Vagina (tissue), 2 donors: ENCODE measurements around the gene TENM4. TPM values are rescaled to one million over a fixed set of nuclear protein-coding genes. Genes with fewer than 3 reads are reported as not detected.

Source experiments
- DNase-seq, 2 donors: peaks; one replicate each; pipeline ENCODE4 v3.0.0-alpha.2; 2017; ENCODE audit errors: extremely low spot score in 2 of 2
- H3K27ac ChIP-seq: fragments of 200-600 bp; sonication (generic); one replicate; pipeline ENCODE4 v1.5.1; 2019
- H3K27me3 ChIP-seq: fragments of 200-600 bp; sonication (generic); one replicate; pipeline ENCODE4 v1.5.1; 2019
- H3K36me3 ChIP-seq, 2 donors: fragments of 200-600 bp; sonication (generic); one replicate each; pipeline ENCODE4 v1.5.1; 2017 to 2019
- H3K4me1 ChIP-seq: fragments of 200-600 bp; sonication (generic); one replicate; pipeline ENCODE4 v1.5.1; 2019
- H3K4me3 ChIP-seq, 2 donors: fragments of 200-600 bp; sonication (generic); 1 replicate in 1 of 2; 2 replicates in 1 of 2; pipeline ENCODE4 v1.5.1; 2016 to 2019
- H3K9me3 ChIP-seq: fragments of 200-600 bp; sonication (generic); one replicate; pipeline ENCODE4 v1.5.1; 2019
- POLR2A ChIP-seq, 2 donors: fragments of 450-650 bp; IDR thresholded peaks; one replicate each; pipeline ENCODE4 v1.6.1; 2017; ENCODE audit warnings: antibody characterized with exemption in 2 of 2, mild to moderate bottlenecking in 2 of 2, moderate library complexity in 2 of 2
- POLR2AphosphoS5 ChIP-seq, 2 donors: sonication (generic); formaldehyde crosslinking; IDR thresholded peaks; one replicate each; pipeline ENCODE4 v1.9.0; 2017; ENCODE audit warnings: antibody characterized with exemption in 2 of 2, mild to moderate bottlenecking in 2 of 2, low read depth in 1 of 2; ENCODE audit not compliant: insufficient read depth in 1 of 2
- intact Hi-C: fragments of 100-400 bp; cut with DNase I; formaldehyde crosslinking; loops from one replicate; pipeline ENCODE4 v1.15.1; 2023
- total RNA-seq: library from RNA; depleted of rRNA; stranded (reverse); fragments of >200 nt; gene quantifications from one replicate; pipeline ENCODE4 v1.2.3, GENCODE V29; 2016
- TF ChIP-seq, protein P1 (sequence below), 3 experiments: fragments of 450-650 bp in 2 of 3; fragments of 200-600 bp in 1 of 3; sonication (generic) in 1 of 3; IDR thresholded peaks; one replicate each; pipeline ENCODE4 v1.5.1; 2017 to 2019; ENCODE audit warnings: antibody characterized with exemption in 3 of 3, mild to moderate bottlenecking in 2 of 3, moderate library complexity in 2 of 3

TENM4 gene
- total RNA-seq, 1 donor from 2014 or later: 12.5 TPM

GRCh38 chr11:78927511-78927910 is 513.3 kb downstream of the TENM4 start:
- Histone ChIP-seq H3K4me1 (no peaks in the 10 kb centered on the region), H3K27me3 (no peaks in the 10 kb centered on the region), H3K9me3 (no peaks in the 10 kb centered on the region), H3K36me3 (no peaks in the 10 kb centered on the region), H3K4me3 (no peak overlapping the region), H3K27ac (no peak overlapping the region)
- DNase-seq: no peak
- intact Hi-C loops: no loop called here
- TF ChIP-seq, protein P1, sequence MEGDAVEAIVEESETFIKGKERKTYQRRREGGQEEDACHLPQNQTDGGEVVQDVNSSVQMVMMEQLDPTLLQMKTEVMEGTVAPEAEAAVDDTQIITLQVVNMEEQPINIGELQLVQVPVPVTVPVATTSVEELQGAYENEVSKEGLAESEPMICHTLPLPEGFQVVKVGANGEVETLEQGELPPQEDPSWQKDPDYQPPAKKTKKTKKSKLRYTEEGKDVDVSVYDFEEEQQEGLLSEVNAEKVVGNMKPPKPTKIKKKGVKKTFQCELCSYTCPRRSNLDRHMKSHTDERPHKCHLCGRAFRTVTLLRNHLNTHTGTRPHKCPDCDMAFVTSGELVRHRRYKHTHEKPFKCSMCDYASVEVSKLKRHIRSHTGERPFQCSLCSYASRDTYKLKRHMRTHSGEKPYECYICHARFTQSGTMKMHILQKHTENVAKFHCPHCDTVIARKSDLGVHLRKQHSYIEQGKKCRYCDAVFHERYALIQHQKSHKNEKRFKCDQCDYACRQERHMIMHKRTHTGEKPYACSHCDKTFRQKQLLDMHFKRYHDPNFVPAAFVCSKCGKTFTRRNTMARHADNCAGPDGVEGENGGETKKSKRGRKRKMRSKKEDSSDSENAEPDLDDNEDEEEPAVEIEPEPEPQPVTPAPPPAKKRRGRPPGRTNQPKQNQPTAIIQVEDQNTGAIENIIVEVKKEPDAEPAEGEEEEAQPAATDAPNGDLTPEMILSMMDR (IDR thresholded peaks at IDR 0.05): no peak
- TF ChIP-seq POLR2AphosphoS5 (IDR thresholded peaks at IDR 0.05; ENCODE audit: insufficient read depth in 1 of 2, low read depth in 1 of 2) (no peak), POLR2A (IDR thresholded peaks at IDR 0.05) (no peak)

DNA sequence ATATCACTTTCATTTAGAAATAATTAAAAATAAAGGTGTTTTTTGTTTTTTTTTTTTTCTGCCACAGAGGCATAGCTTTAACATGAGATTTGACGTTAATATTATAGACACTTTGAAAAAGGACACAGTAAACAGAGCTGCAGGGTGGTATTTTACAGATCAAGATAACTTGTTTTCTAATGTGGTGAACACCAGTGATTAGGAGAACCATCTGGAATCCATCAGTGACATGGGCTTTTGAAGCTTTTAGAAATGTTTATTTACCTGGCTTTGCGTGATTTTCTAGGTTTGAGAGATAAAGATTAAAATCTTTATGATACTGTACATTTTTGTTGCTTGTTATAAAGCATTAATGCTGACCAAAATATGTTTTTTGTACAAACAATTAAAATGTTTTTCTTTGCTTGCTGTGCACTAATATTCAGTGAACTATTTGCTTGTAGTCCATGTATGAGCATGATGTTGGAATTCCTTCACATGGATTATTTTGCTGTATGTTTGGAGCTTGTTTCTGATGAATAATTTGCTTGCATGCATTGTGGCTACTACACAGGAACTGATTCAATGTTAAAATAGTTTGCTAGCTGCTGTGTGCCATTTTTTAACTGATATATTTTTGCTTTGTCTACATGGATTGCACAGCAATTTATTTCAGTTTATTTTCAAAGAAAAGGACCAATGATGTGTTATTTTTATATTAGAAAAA is 514.0 kb downstream of the TENM4 start:
- no peaks in the 10 kb centered on the region for H3K27me3 ChIP-seq
- no peak for TF ChIP-seq POLR2AphosphoS5 (IDR thresholded peaks at IDR 0.05; ENCODE audit: insufficient read depth in 1 of 2, low read depth in 1 of 2)
- TF ChIP-seq, protein P1 (IDR thresholded peaks at IDR 0.05): no peak
- TF ChIP-seq POLR2A (IDR thresholded peaks at IDR 0.05): no peak
- no peak overlapping the region for H3K4me3 ChIP-seq
- intact Hi-C loops: no loop called here
- no peaks in the 10 kb centered on the region for H3K4me1 ChIP-seq
- H3K27ac ChIP-seq: no peak overlapping the region
- H3K36me3 ChIP-seq: no peaks in the 10 kb centered on the region
- H3K9me3 ChIP-seq: no peaks in the 10 kb centered on the region
- DNase-seq: no peak

DNA sequence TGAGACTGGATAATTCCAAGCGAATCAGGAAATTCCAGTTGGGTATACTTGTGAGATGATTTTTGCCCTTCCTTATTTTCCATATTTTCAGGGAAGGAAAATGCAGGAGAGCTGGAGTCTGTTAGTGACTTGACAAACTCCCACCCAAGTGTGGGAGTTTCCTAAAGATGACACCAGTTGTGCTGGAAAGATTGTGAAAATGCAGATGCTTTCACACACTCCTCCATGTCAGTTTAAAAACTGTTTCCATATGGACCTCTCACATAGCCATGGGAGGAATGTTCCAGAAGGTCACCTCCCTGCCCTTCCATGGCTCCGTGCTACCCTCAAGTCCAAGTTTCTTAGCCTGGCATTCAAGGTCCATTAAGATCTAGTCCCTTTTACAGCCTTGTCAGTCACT is 515.4 kb downstream of the TENM4 start:
- H3K27ac ChIP-seq: no peak overlapping the region

GRCh38 chr11:78922859-78923625 is 517.8 kb downstream of the TENM4 start:
- H3K27ac ChIP-seq: no peak overlapping the region
- TF ChIP-seq, protein P1 (IDR thresholded peaks at IDR 0.05): no peak
- TF ChIP-seq POLR2A (IDR thresholded peaks at IDR 0.05) (no peak), POLR2AphosphoS5 (IDR thresholded peaks at IDR 0.05; ENCODE audit: insufficient read depth in 1 of 2, low read depth in 1 of 2) (no peak)
- H3K36me3 ChIP-seq: no peaks in the 10 kb centered on the region
- H3K27me3 ChIP-seq: no peaks in the 10 kb centered on the region
- no peak for DNase-seq
- no peak overlapping the region for H3K4me3 ChIP-seq
- intact Hi-C loops: no loop called here
- no peaks in the 10 kb centered on the region for H3K9me3 ChIP-seq
- no peaks in the 10 kb centered on the region for H3K4me1 ChIP-seq

More for the DNA sequence above, 515.4 kb downstream of the TENM4 start:
- intact Hi-C loops: no loop called here
- no peaks in the 10 kb centered on the region for H3K9me3 ChIP-seq
- no peak overlapping the region for H3K4me3 ChIP-seq
- H3K27me3 ChIP-seq: no peaks in the 10 kb centered on the region
- H3K4me1 ChIP-seq: no peaks in the 10 kb centered on the region
- TF ChIP-seq, protein P1 (IDR thresholded peaks at IDR 0.05): no peak
- no peak for DNase-seq
- H3K36me3 ChIP-seq: no peaks in the 10 kb centered on the region

DNA sequence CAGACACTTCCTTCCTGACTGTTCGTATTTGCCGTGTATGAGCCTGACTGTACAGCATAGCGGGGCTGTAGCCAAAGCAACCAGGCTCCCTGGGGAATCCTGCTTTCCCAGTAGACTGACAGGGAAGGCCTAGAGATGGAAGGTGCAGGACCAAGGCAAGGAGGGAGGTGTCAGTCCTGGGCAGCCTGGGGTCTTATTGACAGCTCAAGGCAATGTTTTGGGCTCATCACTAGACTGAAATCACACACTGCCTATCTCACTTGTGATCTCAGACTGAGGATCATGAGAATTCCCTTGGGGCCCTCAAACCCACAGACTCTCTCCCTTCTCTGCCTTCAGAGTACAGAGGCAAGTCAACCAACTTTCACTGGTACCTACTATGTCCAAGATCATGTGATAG is 519.3 kb downstream of the TENM4 start:
- H3K27me3 ChIP-seq: no peaks in the 10 kb centered on the region
- no peak for DNase-seq

More for the DNA sequence above, 519.3 kb downstream of the TENM4 start:
- Histone ChIP-seq H3K36me3 (no peaks in the 10 kb centered on the region), H3K4me3 (no peak overlapping the region), H3K27ac (no peak overlapping the region), H3K4me1 (no peaks in the 10 kb centered on the region), H3K9me3 (no peaks in the 10 kb centered on the region)
- intact Hi-C loops: no loop called here
- TF ChIP-seq, protein P1 (IDR thresholded peaks at IDR 0.05): no peak
- TF ChIP-seq POLR2AphosphoS5 (IDR thresholded peaks at IDR 0.05; ENCODE audit: insufficient read depth in 1 of 2, low read depth in 1 of 2) (no peak), POLR2A (IDR thresholded peaks at IDR 0.05) (no peak)
